K562 (cell line): Measurements from ENCODE around the gene ADD2.

Source experiments
- CTCF ChIP-seq, 3 experiments: IDR thresholded peaks in 2 of 3; conservative IDR thresholded peaks in 1 of 3; 2 replicates each; pipeline ENCODE4 v1.5.1; 2011 to 2012; ENCODE audit warnings: low read length in 3 of 3, mild to moderate bottlenecking in 3 of 3, control low read depth in 2 of 3, improper control_type of control experiment in 1 of 3, inconsistent platforms in 1 of 3, low read depth in 1 of 3, mixed read lengths in 1 of 3, moderate library complexity in 1 of 3; ENCODE audit not compliant: insufficient read depth in 2 of 3
- POU5F1 ChIP-seq: fragments of 150-350 bp; IDR thresholded peaks from 2 replicates; pipeline ENCODE4 v1.6.1; 2014; ENCODE audit warnings: borderline replicate concordance, low read length, low read depth, mild to moderate bottlenecking; ENCODE audit not compliant: partially characterized antibody

- TF ChIP-seq POU5F1 (no peak), CTCF (IDR thresholded peaks at IDR 0.05 in 2 of 3, conservative IDR thresholded peaks at IDR 0.05 in 1 of 3; ENCODE audit: insufficient read depth in 2 of 3, low read depth in 1 of 3, low read length in 3 of 3) (no peak)
Measured at GRCh38 chr2:70778676-70779075, 10.7 kb upstream of the ADD2 start.
